ENCODE results near the gene PIK3CD.

- TF ChIP-seq, protein P1, sequence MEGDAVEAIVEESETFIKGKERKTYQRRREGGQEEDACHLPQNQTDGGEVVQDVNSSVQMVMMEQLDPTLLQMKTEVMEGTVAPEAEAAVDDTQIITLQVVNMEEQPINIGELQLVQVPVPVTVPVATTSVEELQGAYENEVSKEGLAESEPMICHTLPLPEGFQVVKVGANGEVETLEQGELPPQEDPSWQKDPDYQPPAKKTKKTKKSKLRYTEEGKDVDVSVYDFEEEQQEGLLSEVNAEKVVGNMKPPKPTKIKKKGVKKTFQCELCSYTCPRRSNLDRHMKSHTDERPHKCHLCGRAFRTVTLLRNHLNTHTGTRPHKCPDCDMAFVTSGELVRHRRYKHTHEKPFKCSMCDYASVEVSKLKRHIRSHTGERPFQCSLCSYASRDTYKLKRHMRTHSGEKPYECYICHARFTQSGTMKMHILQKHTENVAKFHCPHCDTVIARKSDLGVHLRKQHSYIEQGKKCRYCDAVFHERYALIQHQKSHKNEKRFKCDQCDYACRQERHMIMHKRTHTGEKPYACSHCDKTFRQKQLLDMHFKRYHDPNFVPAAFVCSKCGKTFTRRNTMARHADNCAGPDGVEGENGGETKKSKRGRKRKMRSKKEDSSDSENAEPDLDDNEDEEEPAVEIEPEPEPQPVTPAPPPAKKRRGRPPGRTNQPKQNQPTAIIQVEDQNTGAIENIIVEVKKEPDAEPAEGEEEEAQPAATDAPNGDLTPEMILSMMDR (conservative IDR thresholded peaks at IDR 0.05) = no peak
- TF ChIP-seq EZH2 (IDR thresholded peaks at IDR 0.05; ENCODE audit: low read depth) = no peak
These were observed 74.9 kb downstream of the PIK3CD start for GRCh38 chr1:9726406-9726805.

Data from PC-9 (cell line).